SU-DHL-6 (cell line): ENCODE measurements around the gene TMTC1.

Experiments used
- H2AFZ ChIP-seq: fragments of 200-600 bp; sonication (generic); 2 replicates; pipeline ENCODE4 v1.6.1; 2014; ENCODE audit warnings: low read depth, mild to moderate bottlenecking, moderate library complexity, mixed read lengths, antibody characterized with exemption, low read length; ENCODE audit not compliant: severe bottlenecking
- H3F3A ChIP-seq: fragments of 200-600 bp; shearing (Covaris generic); 2 replicates; pipeline ENCODE4 v1.6.0; 2016; ENCODE audit warnings: antibody characterized with exemption, mild to moderate bottlenecking; ENCODE audit not compliant: insufficient read depth
- H3K27ac ChIP-seq: fragments of 200-600 bp; sonication (generic); 2 replicates; pipeline ENCODE4 v1.5.1; 2016; ENCODE audit warnings: low read depth, mild to moderate bottlenecking, low read length, moderate library complexity, mixed read lengths
- H3K27me3 ChIP-seq: fragments of 200-600 bp; sonication (generic), shearing (Covaris generic); 2 replicates; pipeline ENCODE4 v1.6.0; 2014; ENCODE audit warnings: mild to moderate bottlenecking, low read length
- H3K36me3 ChIP-seq: fragments of 200-600 bp; sonication (generic); 2 replicates; pipeline ENCODE4 v1.6.1; 2014; ENCODE audit warnings: mild to moderate bottlenecking, low read length, mixed read lengths
- H3K4me2 ChIP-seq: fragments of 300-600, 200-600 bp; shearing (Covaris generic), sonication (generic); 2 replicates; pipeline ENCODE4 v1.6.0; 2014; ENCODE audit warnings: low read length, low read depth, mild to moderate bottlenecking; ENCODE audit not compliant: poor library complexity, severe bottlenecking
- H3K4me3 ChIP-seq: fragments of 200-600 bp; sonication (generic); 2 replicates; pipeline ENCODE4 v1.5.1; 2014; ENCODE audit warnings: antibody characterized with exemption, low read length, mild to moderate bottlenecking, mixed read lengths; ENCODE audit not compliant: insufficient read depth, poor library complexity, severe bottlenecking
- H3K79me2 ChIP-seq: fragments of 200-600 bp; sonication (generic); 2 replicates; pipeline ENCODE4 v1.6.1; 2014; ENCODE audit warnings: mild to moderate bottlenecking, low read length, moderate library complexity; ENCODE audit not compliant: insufficient read depth
- H3K9ac ChIP-seq: fragments of 200-600 bp; sonication (generic); 2 replicates; pipeline ENCODE4 v1.7.0; 2014; ENCODE audit warnings: mild to moderate bottlenecking, low read length
- H3K9me2 ChIP-seq: fragments of 200-600 bp; sonication (generic); replicated peaks from 2 replicates; pipeline ENCODE4 v1.6.1; 2014; ENCODE audit warnings: low read length; ENCODE audit not compliant: insufficient read depth
- H3K9me3 ChIP-seq: fragments of 200-600 bp; sonication (generic); 2 replicates; pipeline ENCODE4 v1.6.1; 2014; ENCODE audit warnings: low read length, mixed read lengths; ENCODE audit not compliant: insufficient read depth
- H4K20me1 ChIP-seq: fragments of 200-600 bp; sonication (generic); 2 replicates; pipeline ENCODE4 v1.6.1; 2014; ENCODE audit warnings: low read depth, mild to moderate bottlenecking, antibody characterized with exemption, low read length, moderate library complexity, mixed read lengths
- CTCF ChIP-seq: fragments of 200-600 bp; sonication (generic); IDR thresholded peaks from one replicate; pipeline ENCODE4 v1.5.1; 2017; ENCODE audit warnings: antibody characterized with exemption, mild to moderate bottlenecking, low read length, moderate library complexity; ENCODE audit not compliant: insufficient read depth, poor library complexity, severe bottlenecking
- EZH2phosphoT487 ChIP-seq: fragments of 200-600 bp; sonication (generic), shearing (Covaris generic); conservative IDR thresholded peaks from 2 replicates; pipeline ENCODE4 v1.6.1; 2018; ENCODE audit warnings: mild to moderate bottlenecking, antibody characterized with exemption, low read length, moderate library complexity, mixed read lengths

TMTC1 gene

GRCh38 chr12:29581631-29582030 is 202.1 kb downstream of the TMTC1 start:
- Histone ChIP-seq H2AFZ (no peak overlapping the region), H3K36me3 (no peaks in the 10 kb centered on the region), H3K27ac (no peak overlapping the region), H3K9me3 (no peaks in the 10 kb centered on the region), H3K79me2 (no peaks in the 10 kb centered on the region), H3K9me2 (no peaks in the 10 kb centered on the region), H3K4me2 (no peak overlapping the region), H4K20me1 (no peaks in the 10 kb centered on the region), H3K27me3 (no peaks in the 10 kb centered on the region), H3K9ac (no peak overlapping the region), H3F3A (no peaks in the 10 kb centered on the region), H3K4me3 (no peak overlapping the region)
- TF ChIP-seq EZH2phosphoT487 = no peak
- no peak for TF ChIP-seq CTCF

GRCh38 chr12:29580971-29581370 is 202.8 kb downstream of the TMTC1 start:
- no peak for TF ChIP-seq CTCF
- no peak for TF ChIP-seq EZH2phosphoT487
- H4K20me1 ChIP-seq = no peaks in the 10 kb centered on the region
- no peaks in the 10 kb centered on the region for H3K9me2 ChIP-seq
- H3K27ac ChIP-seq = no peak overlapping the region
- H3F3A ChIP-seq = no peaks in the 10 kb centered on the region
- no peaks in the 10 kb centered on the region for H3K9me3 ChIP-seq
- H3K79me2 ChIP-seq = no peaks in the 10 kb centered on the region
- no peak overlapping the region for H2AFZ ChIP-seq
- no peaks in the 10 kb centered on the region for H3K27me3 ChIP-seq
- H3K9ac ChIP-seq = no peak overlapping the region
- no peaks in the 10 kb centered on the region for H3K36me3 ChIP-seq
- H3K4me3 ChIP-seq = no peak overlapping the region
- H3K4me2 ChIP-seq = no peak overlapping the region

GRCh38 chr12:29578731-29579130 is 205.0 kb downstream of the TMTC1 start:
- H3K27me3 ChIP-seq = no peaks in the 10 kb centered on the region
- H3K9ac ChIP-seq = no peak overlapping the region
- H3K4me2 ChIP-seq = no peak overlapping the region
- no peaks in the 10 kb centered on the region for H3K36me3 ChIP-seq
- TF ChIP-seq CTCF (no peak), EZH2phosphoT487 (no peak)
- no peaks in the 10 kb centered on the region for H3F3A ChIP-seq
- H3K9me3 ChIP-seq = no peaks in the 10 kb centered on the region
- H4K20me1 ChIP-seq = no peaks in the 10 kb centered on the region
- H3K9me2 ChIP-seq = no peaks in the 10 kb centered on the region
- H3K4me3 ChIP-seq = no peak overlapping the region
- H3K79me2 ChIP-seq = no peaks in the 10 kb centered on the region
- H2AFZ ChIP-seq = no peak overlapping the region
- H3K27ac ChIP-seq = no peak overlapping the region

- Histone ChIP-seq H3F3A (no peaks in the 10 kb centered on the region), H3K79me2 (no peaks in the 10 kb centered on the region), H3K9me3 (no peaks in the 10 kb centered on the region), H3K9ac (no peak overlapping the region), H3K9me2 (no peaks in the 10 kb centered on the region), H2AFZ (no peak overlapping the region), H3K36me3 (no peaks in the 10 kb centered on the region), H3K27ac (no peak overlapping the region), H3K27me3 (no peaks in the 10 kb centered on the region), H3K4me2 (no peak overlapping the region), H3K4me3 (no peak overlapping the region), H4K20me1 (no peaks in the 10 kb centered on the region)
- TF ChIP-seq EZH2phosphoT487 = no peak
- no peak for TF ChIP-seq CTCF
These were observed 205.7 kb downstream of the TMTC1 start for GRCh38 chr12:29578070-29578469.
